Esophagus muscularis mucosa (tissue), 4 donors: Measurements from ENCODE around the gene TAX1BP1.

Experiments
- EP300 ChIP-seq: sonication (generic); formaldehyde crosslinking; IDR thresholded peaks from one replicate; pipeline ENCODE4 v1.6.1; 2017; ENCODE audit warnings: antibody characterized with exemption
- POLR2A ChIP-seq: fragments of 450-650 bp; IDR thresholded peaks from one replicate; pipeline ENCODE4 v1.6.1; 2017; ENCODE audit warnings: antibody characterized with exemption, moderate library complexity, mild to moderate bottlenecking, low read depth
- POLR2AphosphoS5 ChIP-seq, 2 donors: sonication (generic); formaldehyde crosslinking; IDR thresholded peaks; one replicate each; pipeline ENCODE4 v1.6.1; 2017; ENCODE audit warnings: antibody characterized with exemption in 2 of 2
- TF ChIP-seq, protein P1 (sequence below), 3 experiments: fragments of 200-600 bp in 2 of 3; fragments of 450-650 bp in 1 of 3; sonication (generic) in 2 of 3; IDR thresholded peaks; one replicate each; pipeline ENCODE4 v1.5.1; 2017 to 2019; ENCODE audit warnings: antibody characterized with exemption in 3 of 3, mild to moderate bottlenecking in 2 of 3, moderate library complexity in 1 of 3

DNA sequence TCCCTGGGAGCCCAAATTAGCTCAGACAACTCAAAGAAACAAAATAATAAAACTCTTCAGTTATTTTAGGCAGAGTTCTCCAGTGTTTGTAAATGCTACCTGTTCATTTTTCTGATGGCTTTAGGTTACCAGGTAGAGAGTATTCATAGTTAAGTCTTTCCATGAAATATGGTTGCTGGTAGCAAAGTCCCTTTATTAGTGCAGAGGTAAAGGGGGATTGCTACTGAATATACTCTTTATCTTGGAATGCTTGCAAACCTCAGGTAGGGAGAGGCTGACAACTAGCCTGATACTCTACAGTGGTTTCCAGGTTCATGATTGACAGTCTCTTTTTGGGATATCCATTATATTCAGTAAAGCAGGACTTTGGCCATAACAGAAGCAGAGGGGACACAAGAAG is 6.5 kb downstream of the TAX1BP1 start:
- TF ChIP-seq, protein P1, sequence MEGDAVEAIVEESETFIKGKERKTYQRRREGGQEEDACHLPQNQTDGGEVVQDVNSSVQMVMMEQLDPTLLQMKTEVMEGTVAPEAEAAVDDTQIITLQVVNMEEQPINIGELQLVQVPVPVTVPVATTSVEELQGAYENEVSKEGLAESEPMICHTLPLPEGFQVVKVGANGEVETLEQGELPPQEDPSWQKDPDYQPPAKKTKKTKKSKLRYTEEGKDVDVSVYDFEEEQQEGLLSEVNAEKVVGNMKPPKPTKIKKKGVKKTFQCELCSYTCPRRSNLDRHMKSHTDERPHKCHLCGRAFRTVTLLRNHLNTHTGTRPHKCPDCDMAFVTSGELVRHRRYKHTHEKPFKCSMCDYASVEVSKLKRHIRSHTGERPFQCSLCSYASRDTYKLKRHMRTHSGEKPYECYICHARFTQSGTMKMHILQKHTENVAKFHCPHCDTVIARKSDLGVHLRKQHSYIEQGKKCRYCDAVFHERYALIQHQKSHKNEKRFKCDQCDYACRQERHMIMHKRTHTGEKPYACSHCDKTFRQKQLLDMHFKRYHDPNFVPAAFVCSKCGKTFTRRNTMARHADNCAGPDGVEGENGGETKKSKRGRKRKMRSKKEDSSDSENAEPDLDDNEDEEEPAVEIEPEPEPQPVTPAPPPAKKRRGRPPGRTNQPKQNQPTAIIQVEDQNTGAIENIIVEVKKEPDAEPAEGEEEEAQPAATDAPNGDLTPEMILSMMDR (IDR thresholded peaks at IDR 0.05), result no peak
- no peak for TF ChIP-seq POLR2AphosphoS5 (IDR thresholded peaks at IDR 0.05)
- TF ChIP-seq POLR2A, result no peak
- TF ChIP-seq EP300, result no peak
